Measurements from ENCODE around the gene AKAP6.

GRCh38 chr14:32596390-32596789, 267.3 kb downstream of the AKAP6 start:
- TF ChIP-seq CTCF (IDR thresholded peaks at IDR 0.05; ENCODE audit: low read length) (no peak), EZH2 (IDR thresholded peaks at IDR 0.05; ENCODE audit: borderline replicate concordance, low read length) (no peak)
